Left hindlimb (tissue), 1 donor: ENCODE data around the gene GYG1.

ENCODE experiments used
- DNase-seq: peaks from one replicate; pipeline ENCODE4 v3.0.0-alpha.2; 2018

Gene GYG1

GRCh38 chr3:149019580-149019979, 28.2 kb downstream of the GYG1 start:
- no peak for DNase-seq

GRCh38 chr3:149020196-149020838, 29.0 kb downstream of the GYG1 start:
- no peak for DNase-seq

DNA sequence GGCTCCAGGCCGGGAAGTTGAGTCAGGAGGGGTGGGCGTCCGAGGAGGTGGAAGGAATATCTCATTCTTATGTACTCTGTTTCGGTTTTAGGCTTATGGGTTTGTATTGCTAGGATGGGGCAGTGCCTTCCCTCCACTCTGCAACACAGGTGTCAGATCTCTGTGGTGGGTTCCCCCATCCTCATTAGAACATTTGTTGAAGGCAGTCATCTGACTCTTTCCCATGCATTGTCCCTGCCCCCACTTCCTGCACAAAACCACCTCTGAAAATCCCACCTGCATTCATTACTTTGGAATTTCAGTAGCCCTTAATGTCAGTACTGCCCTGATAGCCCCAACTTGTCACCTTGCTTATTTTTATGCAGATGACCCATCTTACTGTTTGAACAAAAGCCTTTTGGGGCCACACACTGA, 29.5 kb downstream of the GYG1 start:
- no peak for DNase-seq

DNA sequence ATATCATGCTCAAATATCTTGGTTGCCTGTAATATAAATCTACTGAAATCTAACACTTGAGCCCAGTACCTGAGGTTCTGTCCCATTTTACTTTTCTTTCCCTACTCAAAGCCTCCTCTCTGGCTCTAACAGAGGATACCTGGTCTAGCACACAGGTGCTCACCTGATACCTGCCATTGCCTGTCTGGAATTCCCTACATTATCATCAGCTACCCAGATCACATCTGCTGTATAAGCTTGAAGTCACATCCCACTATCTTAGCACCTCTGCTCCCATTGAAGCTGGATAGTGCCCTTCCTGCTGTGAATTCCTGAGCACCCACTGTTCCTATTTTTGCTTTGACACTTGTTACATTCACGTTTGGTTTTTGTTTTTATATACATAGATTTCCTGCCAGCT, 30.5 kb downstream of the GYG1 start:
- DNase-seq: no peak

GRCh38 chr3:149023951-149024350, 32.6 kb downstream of the GYG1 start:
- no peak for DNase-seq

DNA sequence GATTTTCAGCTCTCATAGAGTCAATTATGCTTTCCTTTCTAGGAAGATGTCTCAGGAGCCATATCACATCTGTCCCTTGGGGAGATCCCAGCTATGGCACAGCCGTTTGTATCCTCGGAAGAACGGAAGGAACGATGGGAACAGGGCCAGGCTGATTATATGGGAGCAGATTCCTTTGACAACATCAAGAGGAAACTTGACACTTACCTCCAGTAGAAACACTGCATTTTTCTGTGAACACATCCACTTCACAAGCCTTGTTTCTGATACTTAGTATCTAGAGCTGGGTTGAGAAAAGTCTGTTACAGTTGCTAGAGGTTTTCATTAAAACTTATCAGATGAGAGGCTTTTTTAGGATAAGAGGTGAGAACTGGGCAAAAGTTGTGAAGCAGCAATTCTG, 35.4 kb downstream of the GYG1 start:
- DNase-seq: no peak

DNA sequence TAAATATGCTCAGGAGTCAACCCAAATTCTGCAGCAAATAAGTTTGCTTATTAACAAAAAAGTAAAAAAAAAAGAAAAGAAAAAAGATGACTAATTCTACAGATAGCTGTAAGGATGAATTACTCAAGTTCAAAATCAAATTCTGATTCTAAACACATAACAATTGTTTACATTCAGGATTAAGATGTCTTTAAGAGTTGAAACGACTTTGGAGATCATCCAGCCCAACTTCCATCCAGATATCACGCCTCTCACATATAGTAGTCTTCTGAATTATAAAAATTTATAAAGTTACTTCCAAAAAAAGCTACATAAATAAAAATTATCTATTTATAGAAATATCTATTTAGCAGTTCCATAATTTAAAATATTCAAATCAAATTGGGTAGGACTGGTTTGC, 39.8 kb downstream of the GYG1 start:
- no peak for DNase-seq

- no peak for DNase-seq
Observed at GRCh38 chr3:149037684-149038083, 46.3 kb downstream of the GYG1 start.

GRCh38 chr3:149038322-149038721, 47.0 kb downstream of the GYG1 start:
- no peak for DNase-seq

- DNase-seq: no peak
Observed at GRCh38 chr3:149042789-149043386, 51.5 kb downstream of the GYG1 start.

- DNase-seq: no peak
Observed at GRCh38 chr3:149044339-149045083, 53.2 kb downstream of the GYG1 start.

- no peak for DNase-seq
Observed at GRCh38 chr3:149055575-149055974, 64.2 kb downstream of the GYG1 start.

DNA sequence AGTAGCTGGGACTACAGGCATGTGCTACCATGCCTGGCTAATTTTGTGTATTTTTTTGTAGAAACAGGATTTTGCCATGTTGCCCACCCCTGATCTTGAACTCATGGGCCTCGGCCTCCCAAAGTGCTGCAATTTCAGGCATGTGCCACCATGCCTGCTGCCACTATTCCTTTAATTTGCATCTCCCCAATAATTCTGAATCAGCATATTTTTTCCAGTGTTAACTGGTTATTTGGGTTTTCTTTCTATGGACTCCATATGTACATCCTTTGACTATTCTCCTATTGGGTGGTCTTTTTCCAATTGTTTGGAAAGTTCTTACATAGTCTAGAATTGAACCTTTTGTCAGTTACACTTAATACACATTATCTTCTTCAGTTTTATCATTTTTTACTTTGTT, 66.9 kb downstream of the GYG1 start:
- no peak for DNase-seq

DNA sequence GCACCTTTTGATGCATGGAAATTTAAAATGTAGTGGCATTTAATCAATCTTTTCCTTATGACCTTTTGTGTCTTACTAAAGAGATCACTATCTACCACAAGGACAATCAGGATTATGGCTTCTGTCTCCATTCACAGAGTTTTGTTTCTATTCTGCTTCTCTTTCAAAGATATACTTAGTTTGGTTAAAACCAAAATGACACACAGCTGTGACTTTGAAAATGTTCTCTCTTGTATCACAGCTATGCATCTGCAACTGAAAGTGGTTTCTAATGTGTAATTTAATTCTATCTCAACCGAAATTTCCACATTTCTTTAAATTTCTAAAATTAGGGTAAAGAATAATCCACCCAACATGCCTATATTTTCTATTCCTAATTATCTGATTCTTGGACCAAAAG, 67.3 kb downstream of the GYG1 start:
- no peak for DNase-seq

- no peak for DNase-seq
Observed at GRCh38 chr3:149061776-149062175, 70.4 kb downstream of the GYG1 start.

DNA sequence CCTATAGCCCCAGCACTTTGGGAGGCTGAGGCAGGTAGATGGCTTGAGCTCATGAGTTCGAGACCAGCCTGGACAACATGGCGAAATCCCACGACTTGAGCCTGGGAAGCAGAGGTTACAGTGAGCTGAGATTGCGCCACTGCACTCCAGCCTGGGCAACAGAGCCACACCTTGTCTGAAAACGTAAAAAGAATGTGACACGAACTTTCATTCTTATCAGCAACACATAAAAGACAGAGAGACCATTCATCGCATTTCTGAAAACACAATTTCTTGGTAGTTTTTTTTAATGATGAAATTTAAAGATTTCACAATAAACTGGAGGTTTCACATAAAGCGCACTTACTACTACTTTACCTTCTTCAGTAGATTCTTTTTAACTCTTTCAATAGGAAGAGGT, 76.5 kb downstream of the GYG1 start:
- no peak for DNase-seq
